T-helper 2 cell (primary cell): ENCODE measurements around the gene EEIG1.
"Not testable (repeated sequence)": the region's sequence is repeated elsewhere in the genome, so short reads cannot be mapped to it uniquely, and the experiment has no call there.

ENCODE experiments used
- DNase-seq, 5 experiments: peaks; one replicate each; pipeline versions ENCODE4 v3.0.0 to v3.0.0-alpha.2; 2012 to 2022
- total RNA-seq, 2 donors: gene quantifications; one replicate each; lab custom pipeline; 2026; lab: John Stamatoyannopoulos, UW

EEIG1 gene
- 215 to 282 reads per million in 2 donors for total RNA-seq

DNA sequence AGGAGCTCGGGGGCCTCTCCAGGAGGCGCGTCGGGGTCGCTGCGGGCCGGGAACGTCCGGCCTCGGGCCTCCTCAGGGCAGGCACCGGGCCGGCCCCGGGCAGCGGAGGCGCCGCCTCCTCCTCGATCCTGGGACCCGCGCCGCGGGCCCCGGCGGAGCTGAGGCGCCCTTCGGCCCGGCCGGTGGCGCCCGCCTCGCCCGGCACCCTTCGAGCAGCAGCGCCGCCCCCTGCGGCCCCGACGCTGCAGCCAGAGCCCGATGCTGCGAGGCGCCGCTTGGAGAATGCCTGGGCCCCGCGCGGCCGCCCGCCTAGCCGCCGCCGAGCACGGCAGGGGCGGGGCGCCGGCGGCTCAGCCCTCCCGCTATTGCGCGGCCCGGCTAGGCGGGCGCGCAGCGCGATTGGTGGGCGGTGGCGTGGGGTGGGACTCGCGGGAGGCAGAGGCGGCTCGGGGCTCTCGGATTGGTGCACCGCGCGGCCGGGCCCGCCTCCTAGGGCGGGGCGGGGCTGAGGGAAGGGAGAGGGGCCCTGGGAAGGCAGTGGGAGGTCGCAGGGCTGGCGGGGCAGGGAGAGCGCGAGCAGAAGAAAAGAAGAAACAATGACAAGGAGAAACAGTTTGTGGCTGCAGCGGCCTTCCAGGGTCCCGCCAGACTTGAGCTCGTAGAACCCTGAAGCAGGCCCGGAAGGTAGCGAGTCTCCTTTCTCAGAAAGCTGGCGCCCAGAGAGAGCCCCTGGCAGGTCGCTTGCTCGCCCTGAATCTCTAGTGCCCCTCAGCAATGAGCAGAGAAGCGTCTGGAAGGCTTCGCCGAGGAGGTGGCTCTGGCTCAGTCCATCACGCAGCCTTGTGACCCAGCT, at the start of gene EEIG1:
Gene EEIG1, minus strand, starts transcription at position 284 of the 853 bp plus-strand sequence. CDS start 852 bp downstream, outside the sequence.
- DNase-seq = peak; percentile 94 to 97 (median 96)

DNA sequence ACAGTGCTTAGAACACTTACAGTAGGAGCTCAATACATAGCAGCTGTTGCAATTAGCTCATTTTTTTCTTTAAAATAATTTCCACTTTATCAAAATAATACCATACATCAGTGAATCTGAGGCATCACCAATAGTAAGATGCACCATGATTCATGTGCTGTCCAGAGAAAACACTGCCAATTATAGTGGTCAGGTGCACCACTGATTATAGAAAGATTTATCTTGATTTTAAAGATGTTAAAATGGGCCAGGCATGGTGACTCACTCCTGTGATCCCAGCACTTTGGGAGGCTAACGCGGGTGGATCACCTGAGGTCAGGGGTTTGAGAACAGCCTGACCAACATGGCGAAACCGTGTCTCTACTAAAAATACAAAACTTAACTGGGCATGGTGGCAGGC, 46.9 kb upstream of the EEIG1 start:
- DNase-seq = no peak

DNA sequence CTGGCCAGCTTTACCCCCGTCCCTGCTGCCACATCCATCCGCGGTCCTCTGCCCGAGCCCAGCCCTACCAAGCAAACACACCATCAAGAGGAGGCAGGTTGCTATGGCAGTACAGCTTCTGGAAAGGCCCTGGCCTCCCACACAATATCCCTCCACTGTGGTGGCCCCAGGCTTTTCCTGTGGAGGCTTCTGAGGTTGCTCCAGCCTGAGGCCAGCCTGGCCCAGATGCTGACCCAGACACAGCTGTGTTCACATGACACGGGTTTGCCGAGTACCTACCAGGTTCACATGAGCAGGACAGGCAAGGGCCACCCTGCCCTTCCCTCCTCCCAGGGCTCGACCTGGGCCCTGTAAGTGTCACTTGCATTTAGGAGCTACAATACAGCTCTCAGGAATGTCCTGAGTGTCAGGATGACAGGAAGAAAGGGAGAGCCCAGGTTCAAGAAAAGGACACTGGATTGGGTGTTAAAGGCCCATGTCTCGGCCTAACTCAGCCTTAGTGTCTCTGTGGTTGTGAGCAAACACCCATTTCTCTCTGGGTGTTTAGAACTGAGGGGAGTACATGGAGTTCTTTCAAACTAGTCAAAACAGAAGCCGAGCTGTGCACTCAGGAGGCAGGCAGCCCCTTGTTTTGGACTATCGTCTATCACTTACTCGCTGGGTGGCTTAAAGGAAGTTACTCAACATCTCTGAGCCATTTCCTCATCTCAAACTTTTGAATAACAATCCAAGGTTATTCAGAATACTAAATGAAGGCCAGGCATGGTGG, 46.2 kb upstream of the EEIG1 start:
- peak in 4 of 5 experiments; percentile 17 to 84 (median 50) for DNase-seq

DNA sequence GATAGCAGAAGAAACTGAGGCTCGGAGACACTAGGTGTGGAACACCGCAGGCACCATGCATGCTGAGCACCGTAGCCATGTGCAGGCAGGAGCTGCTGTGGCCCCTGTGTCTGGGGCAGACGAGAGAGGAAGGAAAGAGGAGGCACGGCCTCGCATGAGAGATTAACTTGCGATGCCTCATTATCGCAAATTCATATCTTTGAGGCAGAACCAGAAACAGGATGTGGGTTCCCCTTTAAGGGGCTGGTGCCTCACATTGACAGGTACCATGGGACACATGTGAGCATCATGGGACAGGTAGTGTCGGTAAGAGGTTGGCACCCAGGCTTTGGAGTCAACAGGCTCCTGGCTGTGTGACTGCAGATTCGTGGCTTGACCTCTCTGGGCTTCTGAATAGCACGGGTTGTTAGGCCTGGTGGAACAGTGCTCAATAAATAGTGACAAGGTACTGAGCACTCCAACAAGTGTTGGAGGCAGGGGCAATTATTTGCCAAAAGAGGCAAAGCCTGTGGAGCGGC, 45.5 kb upstream of the EEIG1 start:
- peak; percentile 57 to 99 (median 80) for DNase-seq

DNA sequence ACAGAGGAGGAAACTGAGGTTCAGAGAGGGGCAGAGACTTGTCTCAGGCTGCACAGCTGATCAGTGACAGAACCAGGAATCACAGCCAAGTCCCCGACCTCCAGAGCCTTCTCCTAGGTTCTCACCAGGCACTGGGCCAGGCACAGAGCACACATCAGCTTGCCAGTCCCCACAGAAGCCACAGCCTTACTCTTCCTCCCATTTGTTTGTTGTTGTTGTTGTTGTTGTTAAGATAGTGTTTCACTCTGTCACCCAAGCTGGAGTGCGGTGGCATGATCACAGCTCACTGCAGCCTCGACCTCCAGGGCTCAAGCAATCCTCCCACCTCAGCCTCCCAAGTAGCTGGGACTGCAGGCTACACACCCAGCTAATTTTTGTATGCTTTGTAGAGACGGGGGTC, 44.9 kb upstream of the EEIG1 start:
- DNase-seq = peak in 2 of 5 experiments; percentile 26 to 84

DNA sequence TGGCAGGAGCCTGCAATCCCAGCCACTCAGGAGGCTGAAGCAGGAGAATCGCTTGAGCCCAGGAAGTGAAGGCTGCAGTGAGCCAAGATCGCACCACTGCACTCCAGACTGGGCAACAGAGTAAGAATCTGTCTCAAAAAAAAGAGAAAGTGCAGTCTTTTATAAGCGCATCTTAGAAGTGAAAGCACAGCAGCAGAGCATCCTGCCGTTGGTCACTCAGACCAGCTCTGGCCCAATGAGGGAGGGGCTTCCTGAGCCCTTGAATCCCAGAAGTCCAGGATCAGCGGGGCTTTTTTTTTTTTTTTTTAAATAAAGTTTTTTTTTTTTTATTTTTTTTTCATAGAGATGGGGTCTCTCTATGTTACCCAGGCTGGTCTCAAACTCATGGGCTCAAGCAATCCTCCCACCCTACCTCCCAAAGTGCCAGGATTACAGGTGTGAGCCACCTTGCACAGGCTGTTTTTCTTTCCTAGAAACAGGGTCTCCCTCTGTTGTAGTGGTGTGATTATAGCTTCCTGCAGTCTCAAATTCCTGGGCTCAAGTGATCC, 44.0 kb upstream of the EEIG1 start:
- DNase-seq = peak in 1 of 5 experiments; percentile 45

DNA sequence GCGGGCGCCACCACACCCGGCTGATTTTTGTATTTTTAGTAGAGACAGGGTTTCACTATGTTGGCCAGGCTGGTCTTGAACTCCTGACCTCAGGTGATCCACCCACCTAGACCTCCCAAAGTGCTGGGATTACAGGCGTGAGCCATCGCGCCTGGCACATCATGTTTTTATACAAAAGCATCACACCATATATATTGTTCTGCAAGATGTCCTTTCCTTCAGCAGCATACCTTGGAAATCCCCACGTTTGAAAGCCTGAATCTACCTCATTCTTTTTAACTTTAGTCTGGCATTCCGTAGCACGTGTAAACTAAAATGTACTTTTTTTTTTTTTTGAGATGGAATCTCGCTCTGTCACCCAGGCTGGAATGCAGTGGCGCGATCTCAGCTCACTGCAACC, 42.9 kb upstream of the EEIG1 start:
- DNase-seq = not testable (repeated sequence)

DNA sequence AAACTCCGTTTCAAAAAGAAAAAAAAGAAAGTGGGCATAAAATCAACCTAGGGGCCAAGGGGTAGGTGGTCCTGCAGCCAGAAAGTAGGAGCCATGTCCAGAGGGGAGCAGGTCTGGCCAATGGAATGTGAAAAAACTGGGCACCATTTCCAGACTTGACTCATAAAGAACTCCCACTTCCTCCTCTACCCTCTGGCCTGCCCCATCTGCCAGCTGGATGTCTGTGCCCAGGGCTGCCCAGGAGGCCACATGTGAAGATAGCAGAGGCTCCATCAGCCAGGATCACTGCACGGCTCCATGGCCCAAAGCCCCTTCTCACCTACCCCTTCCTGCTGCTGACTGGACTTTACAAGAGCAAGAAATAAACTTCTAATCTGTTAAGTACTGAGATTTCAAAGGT, 42.1 kb upstream of the EEIG1 start:
- DNase-seq = no peak

DNA sequence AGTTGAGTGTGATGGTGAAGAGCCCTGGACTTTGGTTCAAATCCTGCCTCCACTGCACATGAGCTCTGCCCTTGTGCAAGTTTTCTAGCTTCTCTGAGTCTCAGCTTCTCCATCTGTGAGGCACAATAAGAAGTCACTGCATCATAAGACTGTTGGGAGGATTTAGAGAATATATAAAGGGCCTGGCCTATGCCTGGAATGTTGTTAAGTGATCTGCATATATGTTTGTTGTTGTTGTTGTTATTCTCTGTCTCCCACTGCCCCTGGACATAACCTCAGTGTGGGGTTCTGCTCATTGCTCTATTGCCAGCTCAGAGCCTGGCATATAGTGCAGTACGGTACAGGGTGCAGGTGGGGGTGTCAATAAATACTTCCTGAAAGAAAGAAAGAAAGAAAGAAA, 40.3 kb upstream of the EEIG1 start:
- no peak for DNase-seq

DNA sequence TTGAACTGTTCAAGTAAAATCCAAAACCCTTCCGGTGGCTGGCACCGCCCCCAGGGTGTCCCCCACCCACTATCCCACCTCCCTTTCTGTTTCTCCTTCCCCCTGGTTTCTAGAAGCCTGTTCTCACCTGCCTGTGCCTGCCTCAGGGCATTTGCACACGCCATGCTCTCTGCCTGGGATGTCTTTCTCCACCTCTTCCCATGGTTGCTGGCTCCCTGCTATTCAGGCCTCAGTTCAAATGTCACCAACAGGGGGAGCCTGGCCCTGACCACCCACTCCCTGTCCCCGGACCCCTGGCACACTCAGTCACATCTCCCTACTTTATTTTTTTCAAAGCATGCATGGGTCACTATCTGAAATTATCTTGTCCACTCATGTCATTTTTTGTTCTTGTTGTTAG, 39.9 kb upstream of the EEIG1 start:
- no peak for DNase-seq

DNA sequence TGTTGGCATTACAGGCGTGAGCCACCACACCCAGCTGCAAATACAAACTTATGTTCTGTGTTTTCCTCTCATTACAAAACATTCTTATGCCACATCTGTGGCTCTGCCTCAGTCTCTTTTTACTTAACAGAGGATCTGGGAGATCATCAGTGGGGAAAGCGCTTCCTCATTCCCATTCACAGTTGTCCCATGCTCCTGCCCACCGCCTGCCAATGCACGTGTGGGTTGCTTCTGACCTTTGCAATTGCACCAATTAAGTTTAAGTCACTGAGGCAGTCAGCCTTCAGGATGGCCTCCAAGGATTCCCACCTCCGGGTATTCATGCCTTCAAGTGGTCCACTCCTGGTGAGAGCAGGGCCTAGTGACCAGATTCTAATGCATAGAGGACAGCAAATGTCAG, 34.9 kb upstream of the EEIG1 start:
- no peak for DNase-seq

DNA sequence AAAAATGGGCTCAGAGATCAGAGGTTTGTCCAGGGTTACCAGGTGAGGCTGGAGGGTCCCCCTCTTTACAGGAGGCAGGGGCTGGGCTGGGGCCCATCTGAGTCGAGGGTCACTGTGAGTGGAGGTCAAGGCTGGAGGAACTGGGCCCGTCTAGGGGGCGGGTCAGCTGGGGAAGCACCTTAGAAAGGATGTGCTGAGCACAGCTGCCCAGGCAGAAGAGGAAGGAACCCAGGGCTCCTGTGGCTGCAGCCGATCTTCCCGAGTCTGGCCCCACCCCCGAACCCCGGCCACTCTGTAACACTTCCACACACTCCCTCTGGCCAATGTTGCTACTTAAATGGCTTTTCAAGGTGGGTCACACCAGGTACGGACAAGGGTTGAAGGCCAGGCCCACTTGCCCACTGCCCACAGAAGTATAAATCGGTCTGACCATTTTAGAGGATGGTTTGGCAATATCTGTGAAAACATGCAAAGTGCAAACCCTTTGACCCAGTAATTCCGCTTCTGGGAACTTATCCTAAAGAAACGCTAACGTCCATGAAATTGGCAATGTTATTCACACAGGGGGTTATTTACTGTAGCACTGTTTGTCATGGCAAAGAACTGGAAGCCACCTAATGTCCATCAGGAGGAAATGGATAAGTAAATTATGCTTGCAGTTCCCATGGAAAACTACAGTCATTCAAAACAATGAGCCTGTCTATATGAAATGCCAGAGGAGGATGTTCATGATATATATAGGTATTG, 30.5 kb upstream of the EEIG1 start:
- DNase-seq = no peak

DNA sequence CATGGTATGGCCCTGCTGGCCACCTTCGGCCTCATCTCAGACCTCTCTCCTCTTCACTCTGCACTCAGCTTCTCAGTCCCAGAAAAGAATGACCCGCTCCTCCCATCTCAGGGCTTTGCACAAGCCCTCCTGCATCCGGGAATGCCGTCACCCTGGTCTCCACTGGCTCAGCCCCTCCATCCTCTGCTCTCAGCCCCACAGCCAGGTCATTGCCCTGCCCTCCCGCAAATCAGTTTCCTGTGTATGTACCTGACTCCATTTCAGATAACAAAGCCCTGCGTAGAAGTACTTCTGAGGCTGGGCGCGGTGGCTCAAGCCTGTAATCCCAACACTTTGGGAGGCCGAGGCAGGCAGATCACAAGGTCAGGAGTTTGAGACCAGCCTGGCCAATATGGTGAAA, 28.9 kb upstream of the EEIG1 start:
- no peak for DNase-seq

DNA sequence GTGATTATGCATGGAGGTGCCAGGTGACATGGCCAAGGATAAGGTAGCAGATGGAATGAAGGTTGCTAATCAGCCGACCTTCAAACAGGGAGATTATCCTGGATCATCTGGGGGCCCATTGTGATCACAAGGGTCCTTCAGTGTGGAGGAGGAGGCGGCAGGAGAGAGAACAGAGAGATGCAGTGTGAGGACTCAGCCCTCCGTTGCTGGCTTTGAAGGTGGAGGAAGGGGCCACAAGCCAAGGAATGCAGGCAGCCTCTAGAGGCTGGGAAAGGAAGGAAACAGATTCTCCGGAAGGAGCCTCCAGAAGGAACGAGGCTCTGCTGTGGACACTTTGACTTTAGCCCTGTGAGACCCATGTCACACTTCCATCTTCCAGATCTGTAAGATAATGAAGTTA, 27.4 kb upstream of the EEIG1 start:
- no peak for DNase-seq

DNA sequence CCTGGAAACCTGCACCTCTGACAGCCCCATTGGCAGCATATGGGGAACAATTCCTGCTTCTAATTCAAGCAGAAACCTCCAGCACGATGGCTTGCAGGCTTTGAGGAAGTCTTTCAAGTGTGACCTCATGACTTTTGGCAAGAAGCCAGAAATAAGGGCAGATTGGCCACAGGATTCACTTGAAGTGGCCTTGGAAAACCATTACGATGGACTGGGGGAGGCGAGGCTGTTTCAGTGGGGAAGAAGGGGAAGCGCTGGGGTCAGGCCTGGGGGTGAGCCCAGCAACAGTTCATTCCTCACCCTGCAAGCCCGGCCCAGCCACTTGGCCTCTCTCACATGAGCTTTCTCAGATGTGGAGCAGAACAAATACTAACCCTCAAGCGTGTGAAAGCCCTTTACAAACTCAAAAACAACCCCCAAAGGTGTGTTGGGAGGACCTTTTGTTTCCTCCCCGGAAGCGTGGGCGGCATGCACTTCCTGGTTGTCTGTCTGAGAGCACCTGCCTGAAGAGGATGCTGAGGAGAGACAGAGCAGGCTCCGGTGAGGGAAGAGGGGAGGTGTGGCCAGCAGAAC, 26.9 kb upstream of the EEIG1 start:
- peak; percentile 65 to 94 (median 89) for DNase-seq

DNA sequence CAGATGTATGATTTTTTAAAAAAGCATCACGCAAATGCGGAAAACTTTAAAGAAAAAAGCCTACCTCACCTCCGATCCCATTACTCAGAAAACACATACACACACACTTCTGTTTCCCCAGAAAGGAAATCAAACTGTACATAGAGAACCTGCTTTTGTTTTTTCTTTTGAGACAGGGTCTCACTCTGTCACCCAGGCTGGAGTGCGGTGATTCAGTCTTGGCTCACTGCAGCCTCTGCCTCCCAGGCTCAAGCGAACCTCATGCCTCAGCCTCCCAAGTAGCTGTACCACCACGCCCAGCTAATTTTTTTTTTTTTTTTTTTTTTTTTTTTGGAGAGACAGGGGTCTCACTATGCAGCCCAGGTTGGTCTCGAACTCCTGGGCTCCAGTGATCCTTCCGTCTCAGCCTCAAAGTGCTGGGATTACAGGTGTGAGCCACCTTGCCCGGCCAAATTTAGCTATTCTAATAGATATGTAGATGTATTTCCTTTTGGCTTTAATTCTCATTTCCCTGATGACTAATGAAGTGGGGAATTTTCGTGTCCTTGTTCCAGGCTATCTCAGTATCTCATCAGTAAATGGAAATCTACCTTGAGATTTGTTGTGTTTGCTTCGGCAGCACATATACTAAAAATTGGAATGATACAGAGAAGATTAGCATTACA, 25.7 kb upstream of the EEIG1 start:
- no peak for DNase-seq

DNA sequence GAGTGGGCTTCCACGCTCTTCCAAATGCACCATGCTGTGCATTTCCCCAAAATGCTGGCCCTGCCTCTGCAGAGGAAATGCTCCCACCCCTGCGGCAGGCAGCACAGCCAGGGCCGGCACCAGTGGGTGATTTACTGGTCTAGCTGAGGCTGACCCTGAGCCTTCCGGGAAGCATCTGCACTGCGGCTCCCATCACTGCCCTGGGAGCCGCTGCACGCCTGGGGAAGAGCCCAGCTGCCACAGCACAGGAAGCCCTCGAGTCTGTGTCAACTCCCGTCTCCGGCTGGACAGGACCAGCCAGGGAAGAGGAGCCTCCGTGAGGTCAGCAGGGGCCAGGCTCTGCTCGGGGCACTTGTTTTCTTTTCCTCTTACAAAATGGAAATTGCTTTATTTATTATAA, 25.1 kb upstream of the EEIG1 start:
- DNase-seq = no peak

DNA sequence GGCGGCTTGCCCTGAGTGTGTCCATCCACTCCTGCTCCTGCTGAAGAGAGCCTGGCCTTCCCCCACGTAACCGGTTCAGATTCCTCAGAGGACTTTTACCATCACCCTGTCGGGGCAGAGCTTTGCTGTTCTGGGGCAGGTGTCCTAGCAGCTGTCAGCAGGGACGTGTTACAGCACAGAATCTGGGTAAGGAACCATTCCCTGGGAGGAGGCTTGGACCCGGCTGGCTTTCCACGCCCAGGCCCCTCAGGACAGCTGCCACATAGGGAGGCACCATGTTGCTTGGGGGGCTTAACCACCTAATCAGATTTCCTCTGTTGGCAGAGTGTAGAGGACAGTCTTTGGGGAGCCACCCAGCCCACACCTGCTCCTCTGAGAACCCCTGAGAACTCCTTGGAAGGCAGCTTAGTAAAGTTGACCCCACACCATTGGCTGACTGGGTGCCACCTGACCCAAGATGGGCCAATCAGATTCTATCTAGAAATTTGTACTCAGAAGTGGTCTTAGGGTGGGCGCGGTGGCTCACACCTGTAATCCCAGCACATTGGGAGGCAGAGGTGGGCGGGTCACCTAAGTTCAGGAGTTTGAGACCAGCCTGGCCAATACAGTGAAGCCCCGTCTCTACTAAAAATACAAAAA, 23.3 kb upstream of the EEIG1 start:
- DNase-seq = no peak

DNA sequence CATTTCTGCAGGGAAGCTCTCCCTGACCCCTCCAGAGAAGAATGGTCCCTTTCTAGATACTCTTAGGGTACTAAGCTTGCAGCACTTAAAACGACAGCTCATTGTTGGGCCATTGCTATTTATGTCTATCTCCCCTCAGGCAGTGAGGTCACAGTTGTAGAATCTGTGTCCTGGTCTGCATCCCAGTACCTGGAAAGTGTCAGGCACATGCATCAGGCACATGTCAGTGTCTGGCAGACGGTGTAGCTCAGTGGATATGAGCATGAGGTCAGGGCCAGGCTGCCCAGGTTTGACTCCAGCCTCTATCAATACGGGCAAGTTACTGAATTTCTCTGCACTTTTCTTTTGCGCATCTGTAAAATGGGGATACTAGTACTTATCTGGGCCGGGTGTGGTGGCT, 22.2 kb upstream of the EEIG1 start:
- DNase-seq = no peak

DNA sequence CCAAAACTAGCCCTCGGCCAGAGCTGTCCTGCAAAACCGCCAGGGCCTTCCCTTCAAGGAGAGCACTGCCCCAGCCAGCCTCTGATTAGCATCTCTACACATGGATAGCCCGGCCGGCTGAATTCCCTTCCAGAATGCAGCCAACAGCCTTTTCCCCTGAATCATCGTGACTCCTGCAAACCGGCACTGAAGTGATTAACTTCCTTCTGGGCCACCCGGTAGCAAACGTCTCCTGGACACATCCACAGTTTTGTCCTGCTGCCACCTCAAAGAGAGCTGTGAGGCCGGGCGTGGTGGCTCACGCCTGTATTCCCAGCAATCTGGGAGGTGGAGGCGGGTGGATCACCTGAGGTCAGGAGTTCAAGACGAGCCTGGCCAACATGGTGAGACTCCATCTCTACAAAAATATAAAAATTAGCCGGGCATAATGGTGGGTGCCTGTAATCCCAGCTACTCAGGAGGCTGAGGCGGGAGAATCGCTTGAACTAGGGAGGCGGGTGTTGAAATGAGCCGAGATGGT, 21.1 kb upstream of the EEIG1 start:
- no peak for DNase-seq
